Suppressor macrophage (primary cell): ENCODE results near the gene PSMF1.

ENCODE experiments used
- DNase-seq, 4 experiments: peaks; one replicate each; pipeline ENCODE4 v3.0.0-alpha.2; 2020 to 2022

Gene PSMF1

GRCh38 chr20:1164871-1165270, 46.5 kb downstream of the PSMF1 start:
- no peak for DNase-seq

GRCh38 chr20:1165521-1165920, 47.1 kb downstream of the PSMF1 start:
- no peak for DNase-seq

- DNase-seq: no peak
Measured at GRCh38 chr20:1165941-1166340, 47.5 kb downstream of the PSMF1 start.

GRCh38 chr20:1166948-1167720, 48.7 kb downstream of the PSMF1 start:
- no peak for DNase-seq

GRCh38 chr20:1169224-1169623, 50.8 kb downstream of the PSMF1 start:
- DNase-seq: no peak

GRCh38 chr20:1171461-1172093, 53.2 kb downstream of the PSMF1 start:
- peak in 3 of 4 experiments; percentile 17 to 53 (median 45) for DNase-seq

- no peak for DNase-seq
Measured at GRCh38 chr20:1173698-1174097, 55.3 kb downstream of the PSMF1 start.

GRCh38 chr20:1174787-1175186, 56.4 kb downstream of the PSMF1 start:
- no peak for DNase-seq

GRCh38 chr20:1177680-1178079, 59.3 kb downstream of the PSMF1 start:
- DNase-seq: peak in 3 of 4 experiments; percentile 8 to 29 (median 13)

- no peak for DNase-seq
Measured at GRCh38 chr20:1178103-1178502, 59.7 kb downstream of the PSMF1 start.

- DNase-seq: no peak
Measured at GRCh38 chr20:1178623-1179022, 60.2 kb downstream of the PSMF1 start.

GRCh38 chr20:1180949-1181348, 62.5 kb downstream of the PSMF1 start:
- DNase-seq: no peak

- peak; percentile 78 to 87 (median 84) for DNase-seq
Measured at GRCh38 chr20:1182106-1182505, 63.7 kb downstream of the PSMF1 start.

GRCh38 chr20:1183153-1183552, 64.8 kb downstream of the PSMF1 start:
- no peak for DNase-seq

GRCh38 chr20:1184260-1184637, 65.8 kb downstream of the PSMF1 start:
- no peak for DNase-seq

GRCh38 chr20:1184638-1185315, 66.4 kb downstream of the PSMF1 start, which contains the start of gene TMEM74B:
TMEM74B (minus strand) TSS chr20:1184981; CDS start chr20:1183801, 1,180 bp downstream.
- DNase-seq: peak in 1 of 4 experiments; percentile 14

GRCh38 chr20:1185316-1185741, 66.9 kb downstream of the PSMF1 start:
- DNase-seq: peak in 2 of 4 experiments; percentile 11 to 27

GRCh38 chr20:1185790-1186334, 67.5 kb downstream of the PSMF1 start:
- peak; percentile 62 to 80 (median 70) for DNase-seq

- DNase-seq: no peak
Measured at GRCh38 chr20:1186367-1186991, 68.1 kb downstream of the PSMF1 start.

GRCh38 chr20:1187605-1188171, 69.3 kb downstream of the PSMF1 start:
- peak in 2 of 4 experiments; percentile 20 to 44 for DNase-seq

GRCh38 chr20:1188347-1188746, 69.9 kb downstream of the PSMF1 start:
- no peak for DNase-seq

GRCh38 chr20:1189827-1190226, 71.4 kb downstream of the PSMF1 start:
- DNase-seq: no peak
